Breast epithelium (tissue), 4 donors: Measurements from ENCODE around the gene PRR23C. TPM values are rescaled to one million over a fixed set of nuclear protein-coding genes. Genes with fewer than 3 reads are reported as not detected.

ENCODE experiments used
- DNase-seq, 2 donors: peaks; one replicate each; pipeline ENCODE4 v3.0.0-alpha.2; 2019; ENCODE audit warnings: low spot score in 2 of 2
- H3K27ac ChIP-seq, 2 donors: fragments of 200-600 bp; sonication (generic) in 1 of 2; one replicate each; pipeline ENCODE4 v1.5.1; 2016 to 2019; ENCODE audit warnings: mild to moderate bottlenecking in 1 of 2
- H3K27me3 ChIP-seq, 2 donors: fragments of 200-600 bp; sonication (generic) in 1 of 2; one replicate each; pipeline versions ENCODE4 v1.5.1 to v1.6.0; 2017 to 2019; ENCODE audit warnings: control low read depth in 1 of 2, mild to moderate bottlenecking in 1 of 2
- H3K36me3 ChIP-seq: fragments of 200-600 bp; one replicate; pipeline ENCODE4 v1.5.1; 2019
- H3K4me1 ChIP-seq, 2 donors: fragments of 200-600 bp; sonication (generic); one replicate each; pipeline ENCODE4 v1.5.1; 2016 to 2019; ENCODE audit warnings: control low read depth in 1 of 2
- H3K4me3 ChIP-seq, 3 donors: fragments of 200-600 bp; sonication (generic); 1 replicate in 2 of 3; 2 replicates in 1 of 3; pipeline ENCODE4 v1.5.1; 2016 to 2019; ENCODE audit warnings: mild to moderate bottlenecking in 3 of 3, moderate library complexity in 2 of 3
- H3K9me3 ChIP-seq, 2 donors: fragments of 200-600 bp; sonication (generic) in 1 of 2; one replicate each; pipeline ENCODE4 v1.5.1; 2016 to 2019; ENCODE audit warnings: control low read depth in 1 of 2
- POLR2A ChIP-seq: fragments of 450-650 bp; IDR thresholded peaks from one replicate; pipeline ENCODE4 v1.6.1; 2016; ENCODE audit warnings: antibody characterized with exemption, mild to moderate bottlenecking, moderate library complexity
- POLR2AphosphoS5 ChIP-seq, 3 donors: sonication (generic); formaldehyde crosslinking; IDR thresholded peaks; one replicate each; pipeline ENCODE4 v1.6.1; 2017; ENCODE audit warnings: antibody characterized with exemption in 3 of 3
- intact Hi-C: fragments of 100-400 bp; cut with DNase I; formaldehyde crosslinking; loops from one replicate; pipeline ENCODE4 v1.15.1; 2023; ENCODE audit warnings: low total_unique reads
- total RNA-seq, 3 donors: library from RNA; depleted of rRNA; stranded (reverse); fragments of >200 nt; gene quantifications; one replicate each; pipeline ENCODE4 v1.1.0, GENCODE V29; 2016
- TF ChIP-seq, protein P1 (sequence below), 3 donors: fragments of 450-650 bp; IDR thresholded peaks; one replicate each; pipeline ENCODE4 v1.5.1; 2016 to 2017; ENCODE audit warnings: antibody characterized with exemption in 3 of 3, mild to moderate bottlenecking in 3 of 3, moderate library complexity in 3 of 3

The PRR23C gene
- total RNA-seq, 3 donors from 2014 or later, result not detected

- intact Hi-C loops, result no loop called here
- Histone ChIP-seq H3K9me3 (peaks cover 3 to 33% of the 10 kb centered on the region in 2 donors), H3K4me1 (no peaks in the 10 kb centered on the region), H3K27ac (no peak overlapping the region), H3K4me3 (no peak overlapping the region), H3K27me3 (no peaks in the 10 kb centered on the region), H3K36me3 (no peaks in the 10 kb centered on the region)
- no peak for TF ChIP-seq POLR2A
- no peak for DNase-seq
Measured at GRCh38 chr3:139074565-139075115, 29.9 kb upstream of the PRR23C start.

DNA sequence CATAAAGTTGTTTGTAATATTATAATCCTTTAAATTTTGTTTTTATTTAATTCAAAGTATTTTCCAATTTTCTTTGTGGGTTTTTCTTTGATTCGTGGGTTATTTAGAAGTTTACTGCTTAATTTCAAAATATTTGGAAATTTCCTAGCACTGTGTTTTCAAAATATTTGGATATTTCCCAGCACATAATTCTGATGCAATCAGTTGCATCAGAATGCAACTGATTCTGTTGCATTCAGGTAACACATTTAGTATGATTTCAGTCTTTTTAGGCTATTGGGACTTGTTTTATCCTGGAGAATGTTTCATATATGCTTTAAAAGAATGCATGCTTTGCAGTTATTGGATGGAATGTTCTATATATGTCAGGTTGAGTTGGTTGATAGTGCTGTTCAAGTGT, 18.2 kb upstream of the PRR23C start:
- H3K4me3 ChIP-seq, result no peak overlapping the region
- DNase-seq, result no peak
- TF ChIP-seq POLR2AphosphoS5 (IDR thresholded peaks at IDR 0.05) (no peak), POLR2A (no peak)
- no peaks in the 10 kb centered on the region for H3K27me3 ChIP-seq
- no peaks in the 10 kb centered on the region for H3K9me3 ChIP-seq
- intact Hi-C loops, result no loop called here
- H3K4me1 ChIP-seq, result no peaks in the 10 kb centered on the region
- H3K27ac ChIP-seq, result no peak overlapping the region
- no peaks in the 10 kb centered on the region for H3K36me3 ChIP-seq

GRCh38 chr3:139052802-139053600, 8.3 kb upstream of the PRR23C start:
- DNase-seq, result no peak
- Histone ChIP-seq H3K9me3 (peaks cover 12 to 38% of the 10 kb centered on the region in 2 donors), H3K4me3 (no peak overlapping the region), H3K27ac (no peak overlapping the region), H3K27me3 (no peaks in the 10 kb centered on the region), H3K4me1 (no peaks in the 10 kb centered on the region), H3K36me3 (no peaks in the 10 kb centered on the region)
- no peak for TF ChIP-seq POLR2A
- TF ChIP-seq, protein P1, sequence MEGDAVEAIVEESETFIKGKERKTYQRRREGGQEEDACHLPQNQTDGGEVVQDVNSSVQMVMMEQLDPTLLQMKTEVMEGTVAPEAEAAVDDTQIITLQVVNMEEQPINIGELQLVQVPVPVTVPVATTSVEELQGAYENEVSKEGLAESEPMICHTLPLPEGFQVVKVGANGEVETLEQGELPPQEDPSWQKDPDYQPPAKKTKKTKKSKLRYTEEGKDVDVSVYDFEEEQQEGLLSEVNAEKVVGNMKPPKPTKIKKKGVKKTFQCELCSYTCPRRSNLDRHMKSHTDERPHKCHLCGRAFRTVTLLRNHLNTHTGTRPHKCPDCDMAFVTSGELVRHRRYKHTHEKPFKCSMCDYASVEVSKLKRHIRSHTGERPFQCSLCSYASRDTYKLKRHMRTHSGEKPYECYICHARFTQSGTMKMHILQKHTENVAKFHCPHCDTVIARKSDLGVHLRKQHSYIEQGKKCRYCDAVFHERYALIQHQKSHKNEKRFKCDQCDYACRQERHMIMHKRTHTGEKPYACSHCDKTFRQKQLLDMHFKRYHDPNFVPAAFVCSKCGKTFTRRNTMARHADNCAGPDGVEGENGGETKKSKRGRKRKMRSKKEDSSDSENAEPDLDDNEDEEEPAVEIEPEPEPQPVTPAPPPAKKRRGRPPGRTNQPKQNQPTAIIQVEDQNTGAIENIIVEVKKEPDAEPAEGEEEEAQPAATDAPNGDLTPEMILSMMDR (IDR thresholded peaks at IDR 0.05), result no peak
- no peak for TF ChIP-seq POLR2AphosphoS5 (IDR thresholded peaks at IDR 0.05)
- intact Hi-C loops, result no loop called here

DNA sequence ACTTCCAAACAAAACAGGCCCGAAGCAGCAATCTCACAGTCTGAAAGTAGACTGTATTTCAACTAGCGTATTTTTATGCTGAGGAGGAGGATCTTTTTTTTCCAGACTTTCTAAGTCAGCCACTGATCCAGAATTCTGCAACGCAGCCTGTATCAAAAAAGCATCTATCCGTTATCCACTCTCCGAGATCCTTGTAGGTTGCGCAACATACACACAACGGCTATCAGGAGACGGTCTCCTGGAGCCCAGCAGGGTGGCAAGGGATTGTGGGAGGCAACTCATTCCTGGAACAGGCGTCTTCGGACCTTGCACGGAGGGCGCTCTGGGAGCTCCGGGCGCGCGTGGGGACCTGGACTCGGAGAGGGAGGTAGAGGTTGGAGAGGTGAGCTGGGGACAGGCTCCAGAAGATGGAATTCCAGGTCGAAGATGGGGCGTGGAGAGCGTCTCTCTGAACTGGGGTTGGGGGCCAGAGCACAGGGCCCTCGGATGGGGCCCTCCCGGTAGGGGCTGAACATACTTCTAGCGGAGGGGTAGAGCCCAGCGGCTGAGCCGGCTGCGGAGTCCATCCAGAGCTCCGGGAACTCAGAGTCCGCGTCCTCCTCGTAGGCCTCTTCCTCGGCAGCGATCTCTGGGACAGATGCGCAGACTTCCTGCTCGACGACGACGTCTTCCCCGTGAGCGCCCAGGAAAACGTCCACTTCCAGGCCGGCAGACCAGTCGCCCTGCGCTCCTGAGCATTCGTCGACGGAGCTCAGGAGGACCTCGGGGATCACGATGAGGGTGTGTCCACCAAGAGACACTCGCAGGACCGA, 932 bp downstream of the PRR23C start:
- intact Hi-C loops, result no loop called here
- no peaks in the 10 kb centered on the region for H3K36me3 ChIP-seq
- TF ChIP-seq POLR2AphosphoS5 (IDR thresholded peaks at IDR 0.05), result no peak
- TF ChIP-seq, protein P1 (IDR thresholded peaks at IDR 0.05), result no peak
- TF ChIP-seq POLR2A, result no peak

GRCh38 chr3:139037478-139037877, 7.2 kb downstream of the PRR23C start:
- intact Hi-C loops, result no loop called here
- Histone ChIP-seq H3K4me1 (no peaks in the 10 kb centered on the region), H3K9me3 (peaks cover 0 to 6% of the 10 kb centered on the region in 2 donors), H3K27ac (no peak overlapping the region), H3K4me3 (no peak overlapping the region), H3K36me3 (no peaks in the 10 kb centered on the region), H3K27me3 (no peaks in the 10 kb centered on the region)
- no peak for DNase-seq
- TF ChIP-seq, protein P1 (IDR thresholded peaks at IDR 0.05), result no peak

More for the DNA sequence above, 932 bp downstream of the PRR23C start:
- no peak overlapping the region for H3K4me3 ChIP-seq
- DNase-seq, result no peak
- no peaks in the 10 kb centered on the region for H3K4me1 ChIP-seq
- peaks cover 22 to 24% of the 10 kb centered on the region in 2 donors for H3K9me3 ChIP-seq
- H3K27ac ChIP-seq, result no peak overlapping the region
- H3K27me3 ChIP-seq, result no peaks in the 10 kb centered on the region
